GM06990 (cell line): ENCODE measurements around the gene PRKCZ.
"Not testable (repeated sequence)": the region's sequence is repeated elsewhere in the genome, so short reads cannot be mapped to it uniquely, and the experiment has no call there.

Source experiments
- DNase-seq: peaks from one replicate; pipeline ENCODE4 v3.0.0-alpha.2; 2011; ENCODE audit not compliant: insufficient read length; ENCODE audit errors: extremely low read depth
- H3K27me3 ChIP-seq: replicated peaks from 2 replicates; pipeline ENCODE4 v1.6.0; 2011; ENCODE audit warnings: low read length; ENCODE audit not compliant: control insufficient read depth, insufficient read depth
- H3K36me3 ChIP-seq: 2 replicates; pipeline ENCODE4 v1.5.1; 2011; ENCODE audit warnings: low read length; ENCODE audit not compliant: control insufficient read depth, insufficient read depth
- H3K4me3 ChIP-seq: replicated peaks from 2 replicates; pipeline ENCODE4 v1.5.1; 2011; ENCODE audit warnings: low read depth, mild to moderate bottlenecking, control low read depth, low read length
- TF ChIP-seq, protein P1 (sequence below): IDR thresholded peaks from 2 replicates; pipeline ENCODE4 v1.5.1; 2011; ENCODE audit warnings: low read length, control low read depth, mild to moderate bottlenecking, inconsistent platforms; ENCODE audit not compliant: insufficient read depth, poor library complexity, severe bottlenecking

The PRKCZ gene

GRCh38 chr1:2136386-2137235 is 86.4 kb downstream of the PRKCZ start:
- TF ChIP-seq, protein P1, sequence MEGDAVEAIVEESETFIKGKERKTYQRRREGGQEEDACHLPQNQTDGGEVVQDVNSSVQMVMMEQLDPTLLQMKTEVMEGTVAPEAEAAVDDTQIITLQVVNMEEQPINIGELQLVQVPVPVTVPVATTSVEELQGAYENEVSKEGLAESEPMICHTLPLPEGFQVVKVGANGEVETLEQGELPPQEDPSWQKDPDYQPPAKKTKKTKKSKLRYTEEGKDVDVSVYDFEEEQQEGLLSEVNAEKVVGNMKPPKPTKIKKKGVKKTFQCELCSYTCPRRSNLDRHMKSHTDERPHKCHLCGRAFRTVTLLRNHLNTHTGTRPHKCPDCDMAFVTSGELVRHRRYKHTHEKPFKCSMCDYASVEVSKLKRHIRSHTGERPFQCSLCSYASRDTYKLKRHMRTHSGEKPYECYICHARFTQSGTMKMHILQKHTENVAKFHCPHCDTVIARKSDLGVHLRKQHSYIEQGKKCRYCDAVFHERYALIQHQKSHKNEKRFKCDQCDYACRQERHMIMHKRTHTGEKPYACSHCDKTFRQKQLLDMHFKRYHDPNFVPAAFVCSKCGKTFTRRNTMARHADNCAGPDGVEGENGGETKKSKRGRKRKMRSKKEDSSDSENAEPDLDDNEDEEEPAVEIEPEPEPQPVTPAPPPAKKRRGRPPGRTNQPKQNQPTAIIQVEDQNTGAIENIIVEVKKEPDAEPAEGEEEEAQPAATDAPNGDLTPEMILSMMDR, result no peak
- H3K36me3 ChIP-seq, result no peaks in the 10 kb centered on the region
- no peak for DNase-seq
- H3K4me3 ChIP-seq, result no peak overlapping the region
- H3K27me3 ChIP-seq, result no peaks in the 10 kb centered on the region; the same call in 1 of the 2 replicates

DNA sequence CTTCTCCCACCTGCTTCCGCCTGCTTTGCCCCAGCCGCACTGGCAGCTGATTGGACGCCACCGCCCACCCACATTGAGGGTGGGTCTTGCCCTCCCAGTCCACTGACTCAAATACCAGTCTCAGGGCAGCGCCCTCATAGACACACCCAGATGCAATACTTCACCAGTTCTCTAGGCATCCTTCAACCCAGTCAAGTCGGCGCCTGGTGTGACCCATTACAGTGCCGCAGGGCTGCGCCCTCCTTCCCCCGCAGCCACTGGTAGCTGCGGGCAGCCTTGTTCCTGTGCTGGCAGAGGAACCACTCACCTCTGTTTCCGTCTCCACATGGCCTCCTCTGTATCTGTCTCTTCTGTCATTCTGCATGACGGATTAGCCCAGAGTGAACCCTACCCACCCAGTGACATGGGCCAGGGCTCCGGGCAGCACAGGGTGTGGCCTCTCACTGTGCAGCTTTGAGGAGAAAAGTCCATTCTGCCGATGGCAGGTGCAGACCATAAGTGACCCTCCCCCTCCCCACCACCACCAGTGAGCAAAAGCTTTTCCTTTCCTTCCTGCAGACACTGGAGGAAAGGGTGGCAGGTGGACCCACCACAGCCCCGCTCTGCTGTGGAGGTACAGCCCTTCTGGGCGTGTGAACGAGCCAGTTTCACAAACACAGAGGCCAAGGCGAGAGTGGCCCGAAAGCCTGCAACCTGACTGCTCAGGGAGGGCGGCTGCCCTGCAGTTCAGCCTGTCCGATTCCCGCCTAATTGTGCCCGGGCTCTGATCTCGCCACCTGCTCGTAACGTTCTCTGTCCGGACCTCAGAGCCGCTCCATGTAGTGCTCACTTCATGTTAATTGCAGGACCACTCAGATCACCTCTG is 87.3 kb downstream of the PRKCZ start:
- Histone ChIP-seq H3K4me3 (no peak overlapping the region), H3K27me3 (no peaks in the 10 kb centered on the region; the same call in 1 of the 2 replicates), H3K36me3 (no peaks in the 10 kb centered on the region)
- DNase-seq, result no peak
- TF ChIP-seq, protein P1, result no peak

DNA sequence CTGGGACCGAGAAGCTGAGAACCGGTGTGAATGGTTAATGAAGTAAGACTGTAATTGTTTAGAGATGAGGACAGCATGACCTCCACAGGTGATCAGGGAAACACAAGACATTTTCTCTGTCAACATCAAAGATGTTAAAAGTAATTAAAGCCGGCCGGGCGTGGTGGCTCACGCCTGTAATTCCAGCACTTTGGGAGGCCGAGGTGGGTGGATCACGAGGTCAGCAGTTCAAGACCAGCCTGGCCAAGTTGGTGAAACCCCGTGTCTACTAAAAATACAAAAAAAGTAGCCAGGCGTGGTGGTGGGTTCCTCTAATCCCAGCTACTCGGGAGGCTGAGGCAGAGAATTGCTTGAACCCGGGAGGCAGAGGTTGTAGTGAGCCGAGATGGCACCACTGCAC is 88.9 kb downstream of the PRKCZ start:
- not testable (repeated sequence) for DNase-seq, H3K4me3 ChIP-seq, H3K27me3 ChIP-seq, H3K36me3 ChIP-seq

DNA sequence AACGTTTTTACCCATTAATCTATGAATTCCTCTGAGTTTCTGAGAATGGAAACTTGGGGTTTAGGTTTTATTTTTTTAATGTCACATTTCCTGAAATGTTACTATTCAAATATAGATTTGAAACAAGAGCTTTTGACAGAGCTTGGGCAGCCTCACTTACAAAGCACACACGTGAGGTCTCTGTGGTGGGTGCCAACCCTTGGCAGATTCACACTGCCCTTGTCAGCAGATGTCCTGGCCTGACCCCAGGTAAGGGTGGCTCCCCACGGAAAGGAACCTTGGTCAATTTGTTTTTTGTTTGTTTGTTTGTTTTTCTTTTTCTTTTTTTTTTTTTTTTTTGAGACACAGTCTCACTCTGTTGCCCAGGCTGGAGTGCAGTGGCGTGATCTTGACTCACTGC is 90.8 kb downstream of the PRKCZ start:
- Histone ChIP-seq H3K4me3 (no peak overlapping the region), H3K36me3 (no peaks in the 10 kb centered on the region), H3K27me3 (no peaks in the 10 kb centered on the region; the same call in 1 of the 2 replicates)
- DNase-seq, result no peak
- TF ChIP-seq, protein P1, result no peak

DNA sequence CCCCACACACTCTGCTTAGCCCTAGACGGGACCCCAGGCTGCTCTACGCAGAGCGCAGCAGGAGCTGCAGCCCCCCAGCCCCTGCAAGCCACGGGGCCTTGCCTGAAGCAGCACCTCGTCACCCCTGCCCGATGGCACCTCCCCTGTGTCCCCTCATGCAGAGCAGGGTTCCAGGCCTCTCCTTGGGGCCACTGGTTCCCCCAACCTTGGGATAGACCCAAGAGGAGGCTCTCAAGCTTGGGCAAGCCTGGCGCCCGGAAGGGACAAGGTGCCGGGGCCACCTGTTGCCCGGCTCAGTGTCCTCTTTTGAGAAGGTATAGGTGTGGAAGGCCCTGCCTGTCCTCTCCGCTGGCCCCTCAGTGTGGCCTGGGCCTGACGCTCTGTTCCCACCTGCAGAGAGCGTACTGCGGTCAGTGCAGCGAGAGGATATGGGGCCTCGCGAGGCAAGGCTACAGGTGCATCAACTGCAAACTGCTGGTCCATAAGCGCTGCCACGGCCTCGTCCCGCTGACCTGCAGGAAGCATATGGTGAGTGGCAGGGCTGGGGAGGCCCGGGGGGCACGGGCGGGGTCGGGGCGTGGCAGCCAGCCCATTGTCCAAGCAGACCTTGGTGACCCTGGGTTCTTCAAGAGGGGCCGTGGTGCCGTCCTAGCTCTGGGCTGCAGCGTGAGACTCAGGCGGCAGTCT is 93.7 kb downstream of the PRKCZ start:
- no peak for DNase-seq

More for the DNA sequence above, 93.7 kb downstream of the PRKCZ start:
- Histone ChIP-seq H3K36me3 (no peaks in the 10 kb centered on the region), H3K27me3 (no peaks in the 10 kb centered on the region), H3K4me3 (no peak overlapping the region)
- TF ChIP-seq, protein P1, result no peak
